Peyer's patch (tissue), 4 donors: ENCODE measurements around the gene TOR4A.

Source experiments
- POLR2A ChIP-seq, 2 donors: fragments of 450-650 bp; IDR thresholded peaks; one replicate each; pipeline ENCODE4 v1.5.1; 2017; ENCODE audit warnings: antibody characterized with exemption in 2 of 2, mild to moderate bottlenecking in 2 of 2, moderate library complexity in 2 of 2
- TF ChIP-seq, protein P1 (sequence below), 6 experiments: fragments of 450-650 bp in 4 of 6; fragments of 200-600 bp in 2 of 6; sonication (generic) in 1 of 6; IDR thresholded peaks; one replicate each; pipeline ENCODE4 v1.5.1; 2017 to 2019; ENCODE audit warnings: antibody characterized with exemption in 6 of 6, mild to moderate bottlenecking in 3 of 6, moderate library complexity in 1 of 6

DNA sequence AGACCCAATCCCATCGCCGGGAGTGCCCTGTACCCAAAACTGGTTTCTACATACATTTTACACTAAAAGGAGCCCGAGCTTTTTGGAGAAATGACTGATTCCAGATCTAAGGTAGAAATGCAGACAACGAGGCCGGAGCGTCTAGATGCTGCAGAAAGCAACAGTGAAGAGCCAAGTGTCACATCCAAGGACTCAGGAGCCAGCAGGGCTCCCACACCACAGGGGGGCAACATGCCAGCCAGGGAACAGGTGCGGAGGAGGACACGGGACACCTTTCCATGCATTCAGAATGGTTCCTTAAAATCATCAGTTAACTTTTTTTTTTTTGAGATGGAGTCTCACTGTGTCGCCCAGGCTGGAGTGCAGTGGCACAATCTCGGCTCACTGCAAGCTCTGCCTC is 47.6 kb downstream of the TOR4A start:
- TF ChIP-seq, protein P1, sequence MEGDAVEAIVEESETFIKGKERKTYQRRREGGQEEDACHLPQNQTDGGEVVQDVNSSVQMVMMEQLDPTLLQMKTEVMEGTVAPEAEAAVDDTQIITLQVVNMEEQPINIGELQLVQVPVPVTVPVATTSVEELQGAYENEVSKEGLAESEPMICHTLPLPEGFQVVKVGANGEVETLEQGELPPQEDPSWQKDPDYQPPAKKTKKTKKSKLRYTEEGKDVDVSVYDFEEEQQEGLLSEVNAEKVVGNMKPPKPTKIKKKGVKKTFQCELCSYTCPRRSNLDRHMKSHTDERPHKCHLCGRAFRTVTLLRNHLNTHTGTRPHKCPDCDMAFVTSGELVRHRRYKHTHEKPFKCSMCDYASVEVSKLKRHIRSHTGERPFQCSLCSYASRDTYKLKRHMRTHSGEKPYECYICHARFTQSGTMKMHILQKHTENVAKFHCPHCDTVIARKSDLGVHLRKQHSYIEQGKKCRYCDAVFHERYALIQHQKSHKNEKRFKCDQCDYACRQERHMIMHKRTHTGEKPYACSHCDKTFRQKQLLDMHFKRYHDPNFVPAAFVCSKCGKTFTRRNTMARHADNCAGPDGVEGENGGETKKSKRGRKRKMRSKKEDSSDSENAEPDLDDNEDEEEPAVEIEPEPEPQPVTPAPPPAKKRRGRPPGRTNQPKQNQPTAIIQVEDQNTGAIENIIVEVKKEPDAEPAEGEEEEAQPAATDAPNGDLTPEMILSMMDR (IDR thresholded peaks at IDR 0.05), result no peak
- no peak for TF ChIP-seq POLR2A (IDR thresholded peaks at IDR 0.05)
